GM19324 (cell line): ENCODE data around the gene LEF1.

Experiments used
- ATAC-seq: cut with Tn5 transposase; IDR thresholded peaks from one replicate; pipeline ENCODE4 v1.9.1; 2021; ENCODE audit warnings: mild to moderate bottlenecking, moderate library complexity; ENCODE audit not compliant: unreplicated experiment, low FRiP score

The LEF1 gene

DNA sequence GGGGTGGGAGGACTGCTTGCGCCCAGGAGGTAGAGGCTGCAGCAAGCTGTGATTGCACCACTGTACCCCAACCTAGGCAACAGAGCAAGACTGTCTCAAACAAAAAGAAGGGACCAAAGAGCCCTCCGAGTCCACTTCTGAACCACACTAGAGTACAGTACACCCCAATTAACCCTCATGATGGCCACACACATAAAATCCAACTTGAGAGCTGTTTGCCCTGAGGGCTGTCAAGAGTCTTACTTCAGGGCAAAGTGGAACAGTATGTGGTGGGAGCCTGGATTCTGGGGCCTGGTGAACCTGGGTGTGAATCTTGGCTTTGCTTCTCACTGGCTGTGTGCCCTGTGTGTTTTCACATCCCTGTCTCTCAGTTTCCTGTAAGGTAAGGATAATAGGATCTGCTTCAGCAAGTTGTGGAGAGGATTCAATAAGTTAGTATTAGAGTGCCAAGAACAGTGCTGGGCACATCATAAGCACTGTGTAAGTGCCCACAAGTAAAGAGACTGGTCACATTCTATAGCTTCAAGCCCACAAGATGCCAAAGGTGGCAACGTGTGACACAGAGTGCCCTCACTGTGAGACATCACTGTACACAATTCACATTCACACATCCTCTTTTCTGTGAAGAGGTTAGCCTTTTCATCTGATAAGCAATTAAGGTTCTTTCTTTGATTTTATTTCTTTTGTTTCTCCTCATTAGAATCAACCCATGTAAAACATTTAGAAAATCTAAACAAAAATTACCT is 52.1 kb downstream of the LEF1 start:
- no peak for ATAC-seq

DNA sequence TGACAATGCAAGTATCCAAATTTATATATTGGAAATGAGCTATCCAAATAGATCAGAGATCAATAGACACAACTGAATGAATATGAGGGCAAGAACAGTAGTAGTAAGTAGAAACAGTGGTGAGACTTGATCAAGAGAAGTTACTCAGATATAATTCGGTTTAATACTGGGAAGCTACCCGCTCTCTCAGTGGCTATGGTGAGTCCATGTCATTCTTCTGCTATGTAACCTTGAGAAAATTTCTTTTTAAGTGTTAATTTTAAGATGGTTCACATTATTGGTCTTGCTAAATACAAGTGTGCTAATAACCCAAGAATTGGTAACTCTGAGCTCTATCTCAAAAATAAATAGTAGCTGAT is 53.6 kb downstream of the LEF1 start:
- ATAC-seq, result no peak

DNA sequence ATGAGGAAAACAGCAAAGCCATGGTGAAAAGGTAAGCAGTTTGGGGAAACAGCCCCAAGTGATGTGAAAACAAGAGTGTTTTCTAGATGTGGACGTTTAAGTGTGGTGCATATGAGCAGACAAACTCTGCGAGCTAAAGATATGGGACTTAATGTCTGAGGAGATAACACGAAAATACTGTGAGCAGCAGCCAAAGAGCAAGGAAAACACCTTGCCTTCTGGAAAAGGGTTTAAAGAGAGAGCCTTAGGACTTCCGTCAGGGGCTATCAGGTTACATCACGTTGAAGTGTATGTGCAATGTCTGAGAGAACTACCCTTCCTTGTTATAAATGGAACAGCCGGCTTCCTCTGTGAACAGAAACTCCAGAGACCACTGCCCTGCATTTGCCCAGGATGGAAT is 54.2 kb downstream of the LEF1 start:
- ATAC-seq, result no peak

DNA sequence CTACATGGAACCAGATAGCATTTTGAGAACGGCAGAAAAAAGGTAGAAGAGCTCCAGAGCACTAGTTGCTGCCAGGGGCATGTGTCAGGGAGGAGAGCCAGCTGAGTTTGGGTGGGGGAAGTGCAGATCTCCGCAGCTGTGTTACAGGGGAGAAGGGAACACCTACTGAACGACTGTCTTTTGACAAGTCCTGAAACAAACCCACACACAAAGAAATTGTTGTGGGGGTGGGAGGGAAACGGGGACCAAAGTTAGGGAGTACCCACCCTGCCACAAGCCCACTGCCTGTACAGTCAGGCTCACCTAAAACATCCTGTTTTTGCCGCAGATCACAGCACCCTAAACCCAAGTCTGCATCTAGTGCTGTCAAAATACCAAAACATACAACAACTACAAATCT is 55.5 kb downstream of the LEF1 start:
- no peak for ATAC-seq

DNA sequence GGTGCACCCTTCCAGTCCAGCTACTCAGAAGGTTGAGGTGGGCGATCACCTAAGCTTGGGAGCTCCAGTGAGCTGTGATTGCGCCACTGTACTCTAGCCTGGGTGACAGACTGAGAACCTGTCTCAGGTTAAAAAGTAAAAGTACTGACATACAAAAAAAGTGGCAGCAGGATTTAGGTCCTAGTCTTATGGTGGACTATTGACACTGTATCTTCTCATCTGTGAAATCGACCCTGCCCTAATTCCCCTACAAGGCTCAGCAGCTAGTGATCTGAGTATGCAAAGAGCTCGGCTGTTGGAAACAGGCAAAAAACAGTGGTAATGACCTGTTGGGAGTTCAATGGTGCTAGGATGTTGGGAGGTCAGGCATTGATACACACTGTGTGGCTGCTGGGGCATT is 57.0 kb downstream of the LEF1 start:
- no peak for ATAC-seq

DNA sequence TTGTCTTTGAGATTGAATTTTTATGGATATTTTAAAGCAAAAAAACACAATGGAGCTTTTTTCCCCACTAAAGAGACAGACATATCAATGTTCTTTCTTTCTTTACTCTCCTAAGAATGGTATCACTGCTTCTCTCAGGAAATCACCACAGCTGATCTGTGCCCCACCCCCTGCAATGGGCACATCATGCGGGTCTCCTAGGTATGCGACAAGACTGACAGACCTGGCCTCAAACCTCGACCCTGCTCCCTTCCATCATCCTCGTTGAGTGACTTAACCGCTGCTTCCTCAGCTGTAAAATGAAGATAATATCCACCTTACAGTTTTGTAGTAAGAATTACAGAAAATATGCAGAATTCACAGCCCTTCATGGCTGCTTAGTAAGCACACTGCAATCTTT is 58.3 kb downstream of the LEF1 start:
- ATAC-seq, result no peak

DNA sequence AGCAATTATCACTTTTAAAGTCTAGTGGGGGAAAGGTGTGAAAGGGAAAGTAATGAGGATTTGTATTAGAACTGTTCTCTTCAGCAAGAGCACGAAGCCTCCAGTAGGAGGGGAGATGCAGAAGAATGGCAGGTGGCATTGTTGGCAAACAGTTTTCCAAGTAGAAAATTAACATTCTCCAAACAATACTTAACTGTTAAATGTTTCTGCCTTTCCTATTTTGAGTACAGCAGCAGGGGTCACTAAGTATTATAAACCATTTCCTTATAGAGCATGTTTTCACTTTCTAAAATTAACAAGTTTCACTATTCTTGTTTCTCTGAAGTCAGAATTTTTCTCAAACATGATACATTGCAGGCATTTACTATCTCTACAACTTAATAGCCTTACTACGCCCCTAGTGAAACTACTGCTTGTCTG is 58.7 kb downstream of the LEF1 start:
- ATAC-seq, result no peak

DNA sequence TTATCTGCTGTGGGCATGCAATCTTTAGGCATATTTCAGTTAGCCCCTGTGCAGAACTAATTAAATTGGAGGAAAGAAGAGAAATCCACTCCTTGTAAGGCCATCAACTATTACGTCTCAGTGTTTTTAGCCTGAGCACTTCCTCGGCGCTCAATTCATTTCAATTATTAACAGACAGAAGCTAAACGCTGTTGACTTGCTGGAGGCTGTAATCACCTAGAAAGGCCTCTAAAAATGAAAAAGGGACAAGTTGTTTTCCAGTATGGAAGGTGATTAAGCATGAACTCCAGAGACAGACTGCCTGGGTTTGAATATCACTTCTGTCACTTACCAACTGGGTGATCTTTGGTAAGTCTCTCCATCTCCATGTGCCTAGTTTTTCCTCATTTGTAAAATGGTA is 59.6 kb downstream of the LEF1 start:
- ATAC-seq, result no peak

DNA sequence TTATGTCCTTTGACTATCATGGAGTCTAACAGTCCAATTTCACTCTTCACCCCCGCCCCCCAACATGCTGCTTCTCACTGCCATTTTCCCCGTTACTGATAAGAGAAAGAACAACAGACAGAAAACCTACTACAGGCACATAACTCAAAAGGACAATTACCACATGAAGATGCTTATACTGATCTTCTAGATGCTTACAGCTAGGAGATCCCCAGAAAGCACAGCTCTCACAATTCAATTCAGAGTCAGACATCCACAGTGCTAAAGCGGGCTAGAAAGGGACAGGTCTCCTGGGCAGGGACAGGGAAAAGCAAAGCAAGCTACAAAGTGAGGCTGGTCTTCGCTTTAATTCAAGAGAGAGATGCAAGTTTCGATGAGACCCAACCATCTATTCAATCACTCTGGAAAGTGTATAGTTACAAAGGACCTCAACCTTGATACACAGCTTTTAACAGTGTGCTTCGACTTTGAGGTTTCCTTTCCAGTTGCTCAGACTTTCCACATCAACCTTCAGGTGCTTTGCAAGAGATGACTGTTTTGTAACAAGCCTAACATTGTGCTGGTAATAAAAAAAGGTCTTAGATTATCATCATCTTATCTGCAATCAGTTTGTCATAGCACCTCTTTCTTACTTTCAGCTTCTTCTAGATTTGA is 60.9 kb downstream of the LEF1 start:
- ATAC-seq, result no peak

DNA sequence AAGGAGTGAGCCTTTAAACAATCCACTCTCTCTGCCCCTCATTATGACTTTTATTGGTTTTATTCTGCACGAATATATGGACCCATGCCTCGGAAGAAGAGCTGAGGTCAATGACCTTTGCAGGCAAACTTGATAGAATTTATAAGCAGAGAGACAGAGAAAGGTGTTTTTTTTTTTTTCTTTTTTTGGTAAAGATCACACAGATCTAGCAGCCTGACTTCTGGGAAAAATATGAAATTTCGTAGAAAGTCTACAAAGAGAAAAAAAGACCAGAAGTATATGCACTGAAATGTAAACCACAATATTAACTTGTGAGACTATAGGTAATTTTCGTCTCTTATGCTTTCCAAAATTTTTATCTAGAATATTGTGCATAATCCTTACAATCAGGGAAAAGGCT is 61.6 kb downstream of the LEF1 start:
- no peak for ATAC-seq

DNA sequence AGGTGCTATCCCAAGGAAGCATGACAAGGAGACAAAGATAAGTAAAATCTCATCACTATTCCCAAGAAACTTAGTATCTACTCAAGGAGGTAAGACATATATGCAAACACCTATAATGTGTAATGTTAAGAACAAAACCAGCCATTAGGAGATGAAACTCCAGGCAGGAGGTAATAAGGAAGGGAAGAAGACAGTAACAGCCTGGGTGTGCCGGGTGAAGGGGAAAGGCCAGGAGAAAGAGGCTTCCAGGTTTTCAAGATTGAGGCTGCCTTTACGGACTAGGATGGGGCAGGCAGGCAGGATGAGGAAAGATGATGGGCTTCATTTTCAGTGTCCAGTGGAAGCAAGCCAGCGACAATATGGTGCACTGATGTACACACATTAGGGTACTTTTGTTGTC is 62.5 kb downstream of the LEF1 start:
- no peak for ATAC-seq

DNA sequence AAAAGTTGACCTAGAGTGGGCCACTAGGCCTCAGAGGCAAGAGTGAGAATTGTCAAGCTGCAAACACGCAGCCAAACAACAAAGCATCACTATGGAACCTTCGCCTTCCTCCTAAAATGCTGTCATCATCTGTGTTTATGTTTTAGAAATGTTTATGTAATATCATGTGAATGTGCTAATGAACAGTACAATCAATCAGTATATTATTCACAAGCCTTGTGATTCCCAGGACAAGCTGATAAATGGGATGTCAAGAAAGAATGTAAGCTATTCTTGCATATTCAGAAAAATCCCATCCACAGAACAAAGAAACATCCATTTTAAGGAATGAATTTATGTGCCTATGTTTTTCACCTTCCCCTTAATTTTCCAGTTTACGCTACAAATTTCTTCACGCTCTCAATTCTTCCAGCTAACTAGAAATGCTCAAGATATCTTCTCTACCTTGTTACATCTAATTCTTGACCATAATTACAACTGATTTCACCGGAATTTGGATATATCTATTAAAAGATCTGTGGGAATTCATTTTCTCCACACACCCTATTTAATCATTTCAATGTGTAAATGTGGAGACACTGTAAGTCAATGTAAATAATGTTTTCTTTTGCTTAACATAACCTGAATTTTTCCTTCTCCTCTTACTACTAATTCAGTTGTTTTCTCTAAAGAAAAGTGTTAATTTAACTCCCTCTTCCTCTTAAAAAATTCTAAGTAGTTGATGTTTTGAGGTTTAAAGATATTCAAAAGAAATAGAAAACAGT is 65.5 kb downstream of the LEF1 start:
- no peak for ATAC-seq

DNA sequence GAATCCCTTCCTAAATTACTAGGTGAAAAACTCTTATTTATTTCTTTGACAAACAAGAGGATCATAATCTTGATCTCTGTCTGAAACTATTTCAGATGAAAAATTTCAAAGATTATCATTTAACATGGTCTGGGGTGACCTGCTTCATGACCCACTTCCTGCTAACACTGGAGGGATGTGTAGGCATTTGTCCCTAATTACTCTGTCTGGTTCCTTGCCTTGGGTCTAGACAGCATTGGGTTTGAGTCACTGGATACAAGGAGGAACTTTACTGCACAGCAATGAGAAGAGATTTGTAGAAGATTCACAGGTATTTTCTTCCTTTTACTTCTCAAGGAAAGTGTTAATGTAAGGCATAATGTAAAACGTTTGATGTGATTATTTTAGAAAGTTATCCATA is 67.9 kb downstream of the LEF1 start:
- ATAC-seq, result no peak

DNA sequence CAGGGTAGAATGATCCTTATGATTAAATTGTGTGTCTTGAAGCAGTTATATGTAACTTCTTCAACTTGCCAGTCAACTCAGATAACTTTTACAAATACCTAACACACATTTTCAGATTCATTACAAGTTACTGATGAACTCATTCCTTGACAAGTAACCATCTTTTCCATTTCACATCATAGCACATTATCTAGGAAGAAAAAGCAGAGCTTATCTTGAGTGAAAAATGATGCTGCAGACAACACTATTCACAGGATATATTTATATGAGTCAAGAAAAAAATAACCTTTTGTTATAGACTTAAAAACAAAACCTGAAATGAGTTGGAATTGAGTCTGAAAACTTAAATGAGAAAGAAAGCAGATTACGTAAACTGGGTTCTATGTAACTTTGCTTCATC is 68.9 kb downstream of the LEF1 start:
- no peak for ATAC-seq

DNA sequence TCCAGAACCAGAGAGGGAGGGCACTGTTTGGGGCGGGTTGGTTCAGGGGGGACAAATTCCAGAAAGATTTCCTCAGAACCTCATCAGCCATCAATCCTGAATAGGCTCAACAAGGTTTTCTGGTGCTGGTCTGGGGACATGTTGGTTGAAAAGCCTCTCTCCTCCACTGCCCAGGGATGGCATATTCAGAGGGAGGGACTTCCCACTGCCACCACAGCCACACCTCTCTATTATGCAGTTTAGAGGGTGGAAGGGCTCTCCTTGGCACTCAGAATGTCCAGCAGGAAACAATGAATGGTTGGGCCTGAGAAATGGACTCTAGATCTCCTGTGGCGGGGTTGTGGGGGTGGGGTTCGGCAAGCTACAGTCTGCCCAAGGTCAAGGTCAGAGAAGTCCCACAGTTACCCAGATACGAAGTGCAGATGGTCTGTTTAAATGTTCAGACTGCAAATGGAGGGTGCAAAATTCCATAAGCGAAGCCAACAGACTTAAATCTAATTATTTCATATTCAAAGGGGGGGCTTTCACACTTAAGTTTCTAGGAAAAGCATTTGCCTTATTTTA is 70.7 kb downstream of the LEF1 start:
- no peak for ATAC-seq

DNA sequence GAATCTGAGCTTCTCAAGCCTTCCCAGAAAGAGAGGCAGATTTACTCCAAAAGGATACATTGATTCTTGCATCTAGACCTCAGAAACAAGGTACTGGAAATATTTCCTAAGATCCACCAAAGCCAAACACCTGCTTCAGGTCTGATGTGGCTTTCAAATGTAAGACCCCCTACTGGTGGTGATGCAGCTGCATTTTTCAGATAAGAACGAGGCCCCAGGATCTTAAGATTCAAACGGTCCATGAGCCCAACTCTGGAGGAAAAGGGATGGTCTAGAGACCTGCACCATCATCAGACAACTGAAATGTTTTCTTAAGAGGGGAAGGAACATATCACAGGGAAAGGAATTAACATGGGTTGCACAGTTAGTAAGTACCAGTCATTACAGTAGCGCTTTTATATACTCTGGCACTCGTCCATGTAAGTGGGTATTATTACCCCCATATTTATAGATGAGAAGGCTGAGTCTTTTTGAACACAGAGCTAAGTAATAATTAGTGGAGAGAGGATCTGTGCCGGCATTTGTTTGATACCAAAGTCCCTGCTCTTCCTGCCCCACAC is 73.7 kb downstream of the LEF1 start:
- no peak for ATAC-seq

DNA sequence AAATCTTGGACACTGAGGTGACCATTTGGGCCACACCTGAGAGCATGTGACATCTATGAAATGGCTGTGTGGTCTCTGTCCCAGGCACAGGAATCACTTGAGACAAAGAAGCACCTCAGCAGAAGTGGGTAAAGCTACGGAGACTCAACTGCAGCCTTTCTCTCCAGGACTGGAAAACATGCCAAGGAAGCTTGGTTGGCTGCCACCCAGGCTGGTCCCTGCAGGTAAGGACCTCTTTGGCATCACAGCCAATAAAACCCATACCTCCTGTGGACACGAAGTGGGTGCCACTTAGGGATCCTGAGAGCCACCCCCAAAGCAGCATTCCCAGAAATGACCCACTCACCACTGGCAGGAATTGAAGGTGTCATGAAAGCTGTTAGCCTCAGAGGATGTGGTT is 74.6 kb downstream of the LEF1 start:
- no peak for ATAC-seq

DNA sequence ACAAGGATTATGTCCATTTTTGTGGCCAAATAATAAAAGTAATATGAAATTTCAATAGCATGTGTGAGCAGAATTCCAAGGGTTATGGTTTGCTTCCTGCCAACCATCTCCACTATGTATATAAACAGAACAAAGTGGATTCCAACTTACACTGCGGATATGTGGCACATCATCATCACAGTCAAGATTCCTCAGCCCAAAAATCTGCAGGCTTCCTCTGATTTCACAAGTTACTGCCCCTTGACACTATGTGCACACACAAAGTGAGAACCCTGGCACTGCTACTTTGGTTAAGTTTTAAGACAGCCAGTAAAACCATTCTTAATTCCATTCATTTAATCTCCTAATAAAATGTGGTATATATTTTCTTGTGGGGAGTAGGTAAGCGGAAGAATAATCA is 76.4 kb downstream of the LEF1 start:
- ATAC-seq, result no peak

DNA sequence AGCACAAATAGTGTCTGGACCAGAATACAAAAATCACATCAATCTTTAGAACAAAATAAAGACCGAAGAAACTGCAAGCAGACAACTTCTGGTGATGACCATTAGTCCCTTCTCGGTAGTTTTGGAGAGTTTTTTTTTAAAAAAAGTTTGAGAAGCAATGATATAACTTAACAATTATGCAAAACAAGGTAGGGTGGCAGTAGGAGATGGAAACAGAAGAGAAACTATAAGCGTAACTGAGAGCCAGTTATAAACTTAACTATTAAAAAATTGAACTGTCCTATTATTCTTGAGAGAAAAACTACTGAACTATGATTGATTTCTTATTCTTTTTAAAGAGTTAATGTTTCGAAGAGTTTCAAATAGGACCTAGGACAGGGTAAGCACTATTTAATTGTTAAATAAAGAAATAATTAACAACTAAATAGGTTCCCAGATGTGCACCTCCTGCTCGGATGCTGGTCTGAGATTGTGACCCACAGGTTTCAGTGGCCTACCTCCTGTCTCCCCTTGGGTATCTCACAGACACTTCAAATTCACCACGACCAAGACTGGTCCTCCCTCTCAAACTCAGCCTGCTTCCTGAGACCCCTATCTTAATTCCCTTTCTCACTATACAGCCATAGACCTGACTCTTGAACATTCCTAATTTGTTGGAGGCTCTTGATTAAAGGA is 81.3 kb downstream of the LEF1 start:
- no peak for ATAC-seq

DNA sequence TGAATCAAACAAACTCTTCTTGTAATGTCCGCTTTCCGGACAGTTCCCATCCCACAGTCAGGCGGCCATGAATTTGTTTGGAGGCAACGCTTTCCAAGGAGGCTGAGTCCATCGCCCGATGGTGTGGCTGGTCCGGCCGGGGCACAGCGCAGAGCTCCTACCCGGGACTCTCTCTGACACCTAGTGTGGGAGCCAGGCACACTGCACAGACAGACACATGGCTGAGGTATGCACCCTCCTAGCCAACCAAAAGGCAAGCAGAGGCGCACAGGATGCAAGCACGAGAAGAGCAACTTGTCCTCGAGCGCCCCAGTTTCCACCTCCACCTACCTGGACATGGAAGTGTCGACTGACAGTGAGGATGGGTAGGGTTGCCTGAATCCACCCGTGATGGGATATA is 87.5 kb downstream of the LEF1 start:
- ATAC-seq, result no peak

DNA sequence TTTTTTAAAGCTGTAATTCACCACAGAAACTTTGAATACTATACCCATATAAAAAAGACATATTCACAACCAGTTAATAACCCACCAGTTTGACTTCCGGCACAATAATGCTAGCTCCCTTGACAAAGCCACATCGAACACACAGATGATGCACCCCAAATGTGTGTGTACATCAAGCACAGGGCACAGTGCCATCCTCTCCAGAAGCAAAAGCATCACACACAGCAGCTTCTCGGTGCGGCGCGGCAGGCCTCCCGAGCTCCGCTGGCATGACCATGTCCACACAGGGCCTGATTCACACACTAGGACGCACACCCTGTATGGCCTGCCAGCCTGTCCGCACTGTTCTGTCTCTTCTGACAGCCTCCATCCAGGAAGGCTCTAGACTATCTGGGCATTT is 88.0 kb downstream of the LEF1 start:
- no peak for ATAC-seq
